IPS-18a (cell line): ENCODE data around the gene ANKRD11.
"Not testable (repeated sequence)": the region's sequence is repeated elsewhere in the genome, so short reads cannot be mapped to it uniquely, and the experiment has no call there.

Experiments
- H3K27ac ChIP-seq: one replicate; pipeline ENCODE4 v1.5.1; 2013; ENCODE audit warnings: low read length
- H3K27me3 ChIP-seq: one replicate; pipeline ENCODE4 v1.6.1; 2013; ENCODE audit warnings: mild to moderate bottlenecking, low read length; ENCODE audit not compliant: control insufficient read depth, insufficient read depth
- H3K36me3 ChIP-seq: one replicate; pipeline ENCODE4 v1.6.1; 2013; ENCODE audit warnings: low read depth, low read length; ENCODE audit not compliant: control insufficient read depth
- H3K4me1 ChIP-seq: one replicate; pipeline ENCODE4 v1.6.1; 2013; ENCODE audit warnings: low read depth, low read length; ENCODE audit not compliant: control insufficient read depth
- H3K4me3 ChIP-seq: one replicate; pipeline ENCODE4 v1.5.1; 2013; ENCODE audit warnings: low read length
- H3K9ac ChIP-seq: one replicate; pipeline ENCODE4 v1.6.1; 2013; ENCODE audit warnings: mild to moderate bottlenecking, low read length, moderate library complexity
- H3K9me3 ChIP-seq: one replicate; pipeline ENCODE4 v1.6.1; 2013; ENCODE audit warnings: low read depth, low read length; ENCODE audit not compliant: control insufficient read depth

Gene ANKRD11

GRCh38 chr16:89395150-89396142, 94.9 kb downstream of the ANKRD11 start:
- H3K27ac ChIP-seq: no peak overlapping the region
- H3K4me3 ChIP-seq: no peak overlapping the region
- no peaks in the 10 kb centered on the region for H3K9me3 ChIP-seq
- no peak overlapping the region for H3K9ac ChIP-seq
- no peaks in the 10 kb centered on the region for H3K36me3 ChIP-seq
- peaks cover 37% of the 10 kb centered on the region for H3K4me1 ChIP-seq
- H3K27me3 ChIP-seq: no peaks in the 10 kb centered on the region

GRCh38 chr16:89393738-89394406, 96.5 kb downstream of the ANKRD11 start:
- Histone ChIP-seq H3K36me3 (no peaks in the 10 kb centered on the region), H3K27me3 (no peaks in the 10 kb centered on the region), H3K4me1 (peaks cover 37% of the 10 kb centered on the region), H3K9ac (no peak overlapping the region), H3K4me3 (no peak overlapping the region), H3K27ac (no peak overlapping the region), H3K9me3 (no peaks in the 10 kb centered on the region)

GRCh38 chr16:89392881-89393737, 97.3 kb downstream of the ANKRD11 start:
- H3K4me1 ChIP-seq: peaks cover 39% of the 10 kb centered on the region
- H3K4me3 ChIP-seq: no peak overlapping the region
- no peaks in the 10 kb centered on the region for H3K27me3 ChIP-seq
- H3K9me3 ChIP-seq: no peaks in the 10 kb centered on the region
- peak overlapping the region; percentile 52 for H3K27ac ChIP-seq
- no peak overlapping the region for H3K9ac ChIP-seq
- H3K36me3 ChIP-seq: no peaks in the 10 kb centered on the region

GRCh38 chr16:89390224-89390583, 100.2 kb downstream of the ANKRD11 start:
- H3K9me3 ChIP-seq, H3K27ac ChIP-seq, H3K4me3 ChIP-seq, H3K36me3 ChIP-seq, H3K27me3 ChIP-seq, H3K9ac ChIP-seq: not testable (repeated sequence)
- H3K4me1 ChIP-seq: peaks cover 31% of the 10 kb centered on the region

- not testable (repeated sequence) for H3K36me3 ChIP-seq, H3K4me3 ChIP-seq
- peaks cover 26% of the 10 kb centered on the region for H3K4me1 ChIP-seq
Observed at GRCh38 chr16:89389504-89390223, 100.7 kb downstream of the ANKRD11 start.

GRCh38 chr16:89388536-89388935, 101.8 kb downstream of the ANKRD11 start:
- H3K9ac ChIP-seq: no peak overlapping the region
- no peaks in the 10 kb centered on the region for H3K9me3 ChIP-seq
- H3K36me3 ChIP-seq: no peaks in the 10 kb centered on the region
- H3K4me1 ChIP-seq: peaks cover 23% of the 10 kb centered on the region
- H3K27ac ChIP-seq: no peak overlapping the region
- no peak overlapping the region for H3K4me3 ChIP-seq
- no peaks in the 10 kb centered on the region for H3K27me3 ChIP-seq

More at GRCh38 chr16:89389504-89390223, 100.7 kb downstream of the ANKRD11 start:
- H3K27ac ChIP-seq, H3K9me3 ChIP-seq, H3K27me3 ChIP-seq, H3K9ac ChIP-seq: not testable (repeated sequence)

- no peaks in the 10 kb centered on the region for H3K27me3 ChIP-seq
- H3K4me1 ChIP-seq: peaks cover 19% of the 10 kb centered on the region
- no peak overlapping the region for H3K4me3 ChIP-seq
- no peak overlapping the region for H3K27ac ChIP-seq
- H3K9ac ChIP-seq: no peak overlapping the region
- no peaks in the 10 kb centered on the region for H3K9me3 ChIP-seq
- no peaks in the 10 kb centered on the region for H3K36me3 ChIP-seq
Observed at GRCh38 chr16:89386306-89387185, 103.8 kb downstream of the ANKRD11 start.

GRCh38 chr16:89385712-89386111, 104.6 kb downstream of the ANKRD11 start:
- H3K4me1 ChIP-seq: peaks cover 18% of the 10 kb centered on the region
- no peak overlapping the region for H3K4me3 ChIP-seq
- no peak overlapping the region for H3K27ac ChIP-seq
- no peaks in the 10 kb centered on the region for H3K9me3 ChIP-seq
- no peak overlapping the region for H3K9ac ChIP-seq
- H3K36me3 ChIP-seq: no peaks in the 10 kb centered on the region
- no peaks in the 10 kb centered on the region for H3K27me3 ChIP-seq

- Histone ChIP-seq H3K4me3 (no peak overlapping the region), H3K4me1 (peaks cover 18% of the 10 kb centered on the region), H3K27ac (no peak overlapping the region)
Observed at GRCh38 chr16:89384282-89384681, 106.1 kb downstream of the ANKRD11 start.

More at GRCh38 chr16:89384282-89384681, 106.1 kb downstream of the ANKRD11 start:
- Histone ChIP-seq H3K9me3 (no peaks in the 10 kb centered on the region), H3K27me3 (no peaks in the 10 kb centered on the region), H3K36me3 (no peaks in the 10 kb centered on the region), H3K9ac (no peak overlapping the region)
